ENCODE results near the gene IQGAP3. TPM values are rescaled to one million over a fixed set of nuclear protein-coding genes. Genes with fewer than 3 reads are reported as not detected.

The IQGAP3 gene
- polyA plus RNA-seq, 1 donor = 13.9 TPM

DNA sequence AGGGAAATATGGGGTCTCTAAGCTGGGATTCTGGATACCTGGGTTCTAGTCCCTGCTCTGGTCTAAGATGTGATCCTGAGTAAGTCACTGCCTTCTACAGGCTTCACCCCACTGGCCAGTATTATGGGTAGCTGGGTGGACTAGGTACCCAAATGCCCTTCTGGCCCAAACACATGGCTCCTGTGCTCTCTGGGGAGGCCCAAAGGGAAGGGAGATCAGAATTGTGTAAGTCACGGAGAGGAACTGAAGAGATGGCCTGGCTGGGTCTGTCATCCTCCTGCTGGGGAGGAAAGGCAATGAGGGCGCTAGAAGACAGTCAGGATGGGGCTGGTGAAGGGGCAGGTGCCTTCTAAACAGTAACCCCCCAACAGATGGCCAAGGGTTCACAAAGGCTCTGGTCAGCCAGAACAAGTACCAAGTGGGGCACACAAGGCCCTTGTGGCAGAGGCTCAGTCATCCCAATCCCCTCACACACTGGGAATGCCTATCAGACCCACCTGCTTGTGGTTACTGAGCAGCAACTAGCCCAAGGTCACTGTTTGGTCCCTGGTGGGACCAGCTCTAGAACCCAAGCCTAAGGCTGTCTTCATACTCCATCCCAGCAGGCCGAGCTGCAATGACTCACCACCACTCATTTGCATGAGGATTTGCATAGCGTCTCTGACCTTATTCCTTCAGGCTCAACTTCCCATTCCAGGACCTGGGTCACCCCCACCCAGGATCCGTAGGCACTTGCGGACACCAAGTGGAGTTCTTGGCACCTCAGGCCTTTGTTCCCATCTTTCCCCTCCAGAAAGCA, 81.0 kb downstream of the IQGAP3 start:
- WGBS (ENCODE audit: insufficient coverage, low lambda C conversion rate) = no CpG with 5 or more reads among the region's 6 CpGs
- no peaks in the 10 kb centered on the region for H3K9me3 ChIP-seq (ENCODE audit: control insufficient read depth, low read depth, low read length)
- no peak overlapping the region for H3K4me3 ChIP-seq (ENCODE audit: low read length)
- DNase-seq = no peak
- H3K27me3 ChIP-seq (ENCODE audit: control insufficient read depth, insufficient read depth, low read length) = no peaks in the 10 kb centered on the region
- no peak overlapping the region for H3K27ac ChIP-seq (ENCODE audit: low read length)
- peaks cover 30% of the 10 kb centered on the region for H3K36me3 ChIP-seq (ENCODE audit: control insufficient read depth, insufficient read depth, low read length)
- peaks cover 58% of the 10 kb centered on the region for H3K4me1 ChIP-seq (ENCODE audit: control insufficient read depth, insufficient read depth, low read length)

DNA sequence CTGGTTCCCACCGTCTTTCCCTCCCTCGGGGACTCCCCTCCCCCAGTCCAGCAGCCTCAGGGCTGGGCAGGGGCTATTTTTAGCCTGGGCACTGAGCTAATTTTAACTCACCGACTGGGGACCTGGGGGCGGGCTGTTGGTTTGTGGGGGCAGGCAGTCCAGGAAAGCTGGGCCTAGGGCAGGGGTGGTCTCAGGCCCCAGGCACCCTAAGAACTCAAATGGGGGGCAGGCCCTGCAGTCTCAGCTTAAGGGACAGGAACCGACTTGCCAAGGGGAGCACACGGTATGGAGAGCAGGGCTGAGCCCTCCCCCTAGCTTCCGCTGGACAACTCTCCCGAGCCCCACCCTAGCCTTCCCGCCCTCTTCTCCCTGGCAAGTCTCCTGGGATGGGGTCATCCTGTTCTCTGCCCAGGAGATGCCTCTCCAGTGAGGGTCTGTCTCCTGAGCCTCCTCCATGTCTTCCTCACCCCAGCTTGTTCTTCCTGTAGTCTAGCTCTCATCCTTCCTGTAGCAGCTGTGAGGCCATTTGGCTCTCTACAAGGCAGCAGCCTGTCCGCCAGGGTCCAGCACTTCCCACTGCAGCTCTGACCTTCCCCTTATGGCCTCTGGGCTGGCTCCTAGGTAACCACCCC, 81.8 kb downstream of the IQGAP3 start:
- H3K36me3 ChIP-seq (ENCODE audit: control insufficient read depth, insufficient read depth, low read length) = peaks cover 30% of the 10 kb centered on the region
- WGBS (ENCODE audit: insufficient coverage, low lambda C conversion rate) = no CpG with 5 or more reads among the region's 10 CpGs
- H3K27me3 ChIP-seq (ENCODE audit: control insufficient read depth, insufficient read depth, low read length) = no peaks in the 10 kb centered on the region
- no peaks in the 10 kb centered on the region for H3K9me3 ChIP-seq (ENCODE audit: control insufficient read depth, low read depth, low read length)
- DNase-seq = no peak
- H3K4me3 ChIP-seq (ENCODE audit: low read length) = no peak overlapping the region
- H3K27ac ChIP-seq (ENCODE audit: low read length) = peak overlapping the region; percentile 4
- H3K4me1 ChIP-seq (ENCODE audit: control insufficient read depth, insufficient read depth, low read length) = peaks cover 58% of the 10 kb centered on the region

DNA sequence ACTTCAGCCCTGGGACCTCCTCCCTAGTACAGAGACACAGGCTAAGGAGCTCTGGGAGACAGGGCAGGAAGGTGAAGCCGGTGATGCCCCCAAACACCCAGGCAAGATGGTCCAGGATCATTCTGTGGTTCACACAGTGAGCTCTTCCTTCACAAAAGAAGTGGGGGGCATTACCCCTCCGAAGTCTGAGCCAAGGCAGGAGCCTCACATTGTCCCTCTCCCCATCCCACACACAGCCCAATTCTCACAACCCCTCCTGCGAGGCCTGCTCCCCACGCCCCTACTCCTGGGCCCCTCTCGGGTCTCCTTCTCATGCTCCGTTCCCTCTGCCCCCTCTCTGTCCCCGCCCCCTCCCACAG, 82.5 kb downstream of the IQGAP3 start:
- Histone ChIP-seq H3K4me1 (ENCODE audit: control insufficient read depth, insufficient read depth, low read length) (peaks cover 58% of the 10 kb centered on the region), H3K9me3 (ENCODE audit: control insufficient read depth, low read depth, low read length) (no peaks in the 10 kb centered on the region), H3K27me3 (ENCODE audit: control insufficient read depth, insufficient read depth, low read length) (no peaks in the 10 kb centered on the region), H3K4me3 (ENCODE audit: low read length) (no peak overlapping the region), H3K36me3 (ENCODE audit: control insufficient read depth, insufficient read depth, low read length) (peaks cover 32% of the 10 kb centered on the region), H3K27ac (ENCODE audit: low read length) (peak overlapping the region; percentile 4)
- WGBS (ENCODE audit: insufficient coverage, low lambda C conversion rate) = no CpG with 5 or more reads among the region's 7 CpGs
- no peak for DNase-seq

DNA sequence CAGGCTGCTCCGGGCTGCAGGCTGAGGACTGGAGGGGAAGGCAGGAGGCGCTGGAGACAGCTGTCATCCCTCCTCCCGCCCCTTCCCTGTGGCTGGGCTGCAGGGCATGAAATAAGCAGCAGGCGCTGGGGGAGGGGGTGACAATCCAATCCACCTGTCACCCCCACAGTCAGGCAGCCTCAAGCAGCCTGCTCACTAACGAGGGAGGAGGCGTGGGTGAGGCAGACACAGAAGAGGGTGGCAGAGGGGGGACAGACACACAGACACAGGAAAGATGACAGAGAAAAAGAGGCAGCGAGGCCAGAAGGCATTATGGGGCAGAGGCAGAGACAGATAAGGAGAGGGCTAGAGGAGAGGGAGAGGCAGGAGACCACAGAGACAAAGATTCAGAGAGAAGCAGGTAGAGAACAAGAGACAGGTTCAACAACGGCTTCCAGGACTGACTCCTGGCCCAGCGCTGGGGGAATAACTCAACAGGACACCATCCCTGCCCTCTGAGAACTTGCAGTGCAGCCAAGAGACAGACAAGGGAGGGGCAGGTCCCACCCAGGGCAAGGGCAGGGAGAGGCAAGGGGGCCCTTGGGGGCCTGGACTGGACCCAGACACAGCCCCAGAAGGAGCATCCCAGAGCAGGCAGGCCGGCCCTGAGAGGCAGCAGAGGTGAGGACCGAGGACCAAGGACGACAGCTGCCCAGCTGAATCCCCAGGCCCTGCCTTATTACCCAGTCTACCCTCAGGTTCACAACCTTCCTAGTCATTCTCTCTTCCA, 83.0 kb downstream of the IQGAP3 start:
- Histone ChIP-seq H3K9me3 (ENCODE audit: control insufficient read depth, low read depth, low read length) (no peaks in the 10 kb centered on the region), H3K36me3 (ENCODE audit: control insufficient read depth, insufficient read depth, low read length) (peaks cover 29% of the 10 kb centered on the region), H3K4me3 (ENCODE audit: low read length) (no peak overlapping the region), H3K27me3 (ENCODE audit: control insufficient read depth, insufficient read depth, low read length) (no peaks in the 10 kb centered on the region), H3K27ac (ENCODE audit: low read length) (peak overlapping the region; percentile 4), H3K4me1 (ENCODE audit: control insufficient read depth, insufficient read depth, low read length) (peaks cover 52% of the 10 kb centered on the region)
- 17% methylated on average over 1 of the region's 12 CpGs for WGBS (ENCODE audit: insufficient coverage, low lambda C conversion rate)
- DNase-seq = peak in 1 of 2 donors; percentile 50

DNA sequence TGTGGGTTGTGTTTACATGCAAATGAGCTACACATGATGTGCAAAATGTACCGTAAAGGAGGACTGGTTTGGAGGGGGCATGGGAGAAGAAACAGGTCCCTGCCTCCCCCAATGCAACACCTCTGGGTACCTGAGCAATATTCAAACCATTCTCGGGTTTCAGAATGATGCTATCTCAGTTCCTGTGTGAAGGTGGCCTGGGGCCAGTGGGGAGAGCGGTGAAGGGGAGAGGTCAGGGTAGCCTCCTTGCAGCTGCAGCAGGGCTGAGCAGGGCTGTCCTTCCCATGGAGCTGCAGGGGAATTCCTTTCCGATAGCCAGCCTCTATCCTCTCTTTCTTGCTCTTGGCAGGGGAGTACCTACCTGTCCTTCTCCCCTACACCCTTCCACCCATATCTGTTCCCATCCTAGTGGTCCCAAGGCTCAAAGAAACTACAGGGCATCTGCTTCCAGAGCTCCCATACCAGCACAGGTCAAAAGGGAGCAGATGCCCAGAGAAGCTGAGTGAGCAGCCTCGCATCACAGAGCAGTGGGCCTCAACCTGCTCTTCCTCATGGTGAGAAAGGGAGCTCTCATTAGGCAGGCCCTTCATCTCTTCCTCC, 83.7 kb downstream of the IQGAP3 start:
- H3K4me1 ChIP-seq (ENCODE audit: control insufficient read depth, insufficient read depth, low read length) = peaks cover 45% of the 10 kb centered on the region
- no peaks in the 10 kb centered on the region for H3K9me3 ChIP-seq (ENCODE audit: control insufficient read depth, low read depth, low read length)
- H3K4me3 ChIP-seq (ENCODE audit: low read length) = no peak overlapping the region
- peaks cover 27% of the 10 kb centered on the region for H3K36me3 ChIP-seq (ENCODE audit: control insufficient read depth, insufficient read depth, low read length)
- no peak overlapping the region for H3K27ac ChIP-seq (ENCODE audit: low read length)
- 83% methylated on average over 1 of the region's 5 CpGs for WGBS (ENCODE audit: insufficient coverage, low lambda C conversion rate)
- H3K27me3 ChIP-seq (ENCODE audit: control insufficient read depth, insufficient read depth, low read length) = no peaks in the 10 kb centered on the region
- no peak for DNase-seq

DNA sequence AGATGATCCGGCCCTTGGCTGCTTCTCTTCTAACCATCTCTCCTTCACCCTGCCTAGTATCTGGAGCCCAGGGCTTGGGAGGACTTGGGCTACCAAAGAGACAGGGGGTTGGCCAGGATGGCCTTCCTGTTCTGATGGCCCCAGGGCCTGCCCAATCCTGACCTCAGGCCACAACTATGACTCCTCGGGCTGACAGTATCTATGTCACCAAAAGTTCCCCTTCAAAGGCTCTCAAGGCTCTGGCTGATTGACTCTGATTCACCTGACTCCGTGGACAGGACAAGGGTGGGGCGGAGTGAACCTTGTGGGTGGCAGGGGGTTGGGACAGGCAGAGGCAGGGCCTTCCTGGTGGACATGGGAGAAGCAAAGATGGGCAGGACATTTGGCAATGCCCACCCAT, 84.5 kb downstream of the IQGAP3 start:
- H3K36me3 ChIP-seq (ENCODE audit: control insufficient read depth, insufficient read depth, low read length) = peaks cover 34% of the 10 kb centered on the region
- no peaks in the 10 kb centered on the region for H3K9me3 ChIP-seq (ENCODE audit: control insufficient read depth, low read depth, low read length)
- H3K4me1 ChIP-seq (ENCODE audit: control insufficient read depth, insufficient read depth, low read length) = peaks cover 39% of the 10 kb centered on the region
- H3K27me3 ChIP-seq (ENCODE audit: control insufficient read depth, insufficient read depth, low read length) = no peaks in the 10 kb centered on the region
- no CpG with 5 or more reads among the region's 4 CpGs for WGBS (ENCODE audit: insufficient coverage, low lambda C conversion rate)
- DNase-seq = no peak
- no peak overlapping the region for H3K4me3 ChIP-seq (ENCODE audit: low read length)
- no peak overlapping the region for H3K27ac ChIP-seq (ENCODE audit: low read length)

DNA sequence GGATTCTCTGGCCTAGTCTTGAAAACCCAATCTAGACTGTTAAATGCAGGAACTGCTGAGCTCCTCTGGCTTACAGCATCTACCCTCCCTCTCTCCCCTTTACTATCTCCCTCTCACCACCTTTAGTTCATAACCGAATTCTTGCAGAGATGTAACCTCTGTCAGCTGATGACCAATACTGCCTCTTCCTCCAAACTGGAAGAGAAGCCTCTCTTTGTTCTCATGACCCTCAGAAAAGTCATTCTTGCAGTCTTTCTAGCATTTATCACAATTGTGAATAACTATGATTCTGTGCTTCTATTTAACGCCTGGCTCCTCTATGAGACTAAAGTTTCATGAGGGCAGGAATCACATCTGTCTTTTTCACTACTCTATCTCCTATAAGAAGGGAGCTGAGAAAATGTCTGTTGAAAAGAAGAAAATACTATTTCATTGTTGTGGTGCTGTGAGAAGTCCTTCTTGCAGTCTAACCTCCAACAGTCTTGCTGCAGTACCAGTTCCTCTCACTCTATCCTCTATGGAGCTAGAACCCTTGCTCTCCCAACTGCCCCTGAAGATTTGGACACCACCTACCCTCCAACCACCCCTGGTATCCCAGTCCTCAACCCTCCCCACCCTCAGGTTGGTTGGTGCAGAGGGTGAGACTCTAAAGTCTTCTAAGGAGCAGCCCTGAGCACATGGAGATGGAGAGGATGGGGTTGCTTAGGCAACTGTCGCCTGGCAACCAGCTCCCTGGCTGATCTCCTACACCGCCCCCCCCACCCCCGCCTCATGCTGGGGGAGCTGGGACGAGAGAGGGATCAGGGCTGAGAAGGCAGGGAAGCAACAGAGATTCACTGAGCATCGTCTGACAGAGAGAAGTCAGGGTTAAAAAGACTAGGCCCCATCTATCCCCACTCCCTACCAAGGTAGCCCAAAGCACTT, 85.7 kb downstream of the IQGAP3 start:
- H3K4me3 ChIP-seq (ENCODE audit: low read length) = no peak overlapping the region
- 100% methylated on average over 1 of the region's 7 CpGs for WGBS (ENCODE audit: insufficient coverage, low lambda C conversion rate)

DNA sequence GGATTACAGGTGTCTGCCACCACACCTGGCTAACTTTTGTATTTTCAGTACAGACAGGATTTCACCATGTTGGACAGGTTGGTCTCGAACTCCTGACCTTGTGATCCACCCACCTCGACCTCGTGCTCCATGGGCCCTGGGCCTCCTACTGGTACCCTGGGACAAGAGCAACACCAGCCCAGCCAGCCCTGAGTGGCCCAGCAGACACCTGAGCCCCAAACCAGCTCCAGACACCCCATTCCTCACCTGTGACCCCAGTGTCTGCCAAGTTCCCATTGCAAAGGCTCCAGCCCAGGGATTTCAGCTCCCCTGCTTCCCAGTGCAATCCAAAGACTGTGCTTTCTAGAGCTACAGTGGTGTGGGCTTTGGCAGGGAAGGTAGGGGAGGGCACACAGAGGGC, 86.4 kb downstream of the IQGAP3 start:
- H3K4me1 ChIP-seq (ENCODE audit: control insufficient read depth, insufficient read depth, low read length) = peaks cover 25% of the 10 kb centered on the region
- H3K36me3 ChIP-seq (ENCODE audit: control insufficient read depth, insufficient read depth, low read length) = peaks cover 43% of the 10 kb centered on the region
- H3K27ac ChIP-seq (ENCODE audit: low read length) = no peak overlapping the region
- no peaks in the 10 kb centered on the region for H3K27me3 ChIP-seq (ENCODE audit: control insufficient read depth, insufficient read depth, low read length)
- H3K4me3 ChIP-seq (ENCODE audit: low read length) = no peak overlapping the region
- H3K9me3 ChIP-seq (ENCODE audit: control insufficient read depth, low read depth, low read length) = no peaks in the 10 kb centered on the region
- DNase-seq = no peak
- WGBS (ENCODE audit: insufficient coverage, low lambda C conversion rate) = no CpG with 5 or more reads among the region's 3 CpGs

More for the DNA sequence above, 85.7 kb downstream of the IQGAP3 start:
- no peak for DNase-seq
- Histone ChIP-seq H3K9me3 (ENCODE audit: control insufficient read depth, low read depth, low read length) (no peaks in the 10 kb centered on the region), H3K27me3 (ENCODE audit: control insufficient read depth, insufficient read depth, low read length) (no peaks in the 10 kb centered on the region), H3K36me3 (ENCODE audit: control insufficient read depth, insufficient read depth, low read length) (peaks cover 42% of the 10 kb centered on the region), H3K4me1 (ENCODE audit: control insufficient read depth, insufficient read depth, low read length) (peaks cover 32% of the 10 kb centered on the region), H3K27ac (ENCODE audit: low read length) (no peak overlapping the region)

DNA sequence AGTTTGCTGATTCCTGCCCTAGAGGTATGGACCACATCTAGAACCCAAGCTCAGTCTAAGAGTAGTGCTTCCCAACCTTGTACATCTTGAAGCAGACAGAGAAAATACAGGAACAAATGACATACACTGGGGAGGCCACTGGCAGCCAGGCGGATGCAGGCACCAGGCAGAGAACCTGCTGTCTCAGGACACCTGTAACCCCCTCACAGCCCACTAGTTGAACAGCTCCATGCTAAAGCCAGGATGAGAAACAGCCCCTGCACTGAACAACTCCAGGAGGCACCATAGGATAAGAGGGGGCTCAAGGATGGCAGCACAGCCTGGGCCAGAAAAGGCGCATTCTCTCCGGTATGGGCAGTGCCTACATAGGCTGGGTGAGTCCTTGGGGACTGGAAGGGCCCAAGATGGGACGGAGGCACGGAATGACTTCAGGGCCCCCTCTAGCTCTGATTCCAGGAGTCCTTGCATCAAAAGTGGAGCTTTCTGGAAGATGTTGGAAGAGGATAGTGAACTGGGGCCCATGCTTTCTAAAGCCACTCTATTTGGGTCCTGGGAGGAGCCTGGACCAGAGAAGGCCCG, 87.8 kb downstream of the IQGAP3 start:
- Histone ChIP-seq H3K27ac (ENCODE audit: low read length) (no peak overlapping the region), H3K4me1 (ENCODE audit: control insufficient read depth, insufficient read depth, low read length) (peaks cover 10% of the 10 kb centered on the region), H3K27me3 (ENCODE audit: control insufficient read depth, insufficient read depth, low read length) (no peaks in the 10 kb centered on the region), H3K4me3 (ENCODE audit: low read length) (no peak overlapping the region), H3K36me3 (ENCODE audit: control insufficient read depth, insufficient read depth, low read length) (peaks cover 54% of the 10 kb centered on the region), H3K9me3 (ENCODE audit: control insufficient read depth, low read depth, low read length) (no peaks in the 10 kb centered on the region)
- DNase-seq = no peak
- WGBS (ENCODE audit: insufficient coverage, low lambda C conversion rate) = no CpG with 5 or more reads among the region's 6 CpGs

Data from large intestine (tissue), 3 donors.